ENCODE data around the gene DHCR7. TPM values are rescaled to one million over a fixed set of nuclear protein-coding genes. Genes with fewer than 3 reads are reported as not detected.

Gene DHCR7
- total RNA-seq, 1 donor from 2014 or later = 145 TPM

GRCh38 chr11:71491531-71491930 is 43.3 kb upstream of the DHCR7 start:
- H3K27ac Mint-ChIP-seq (ENCODE audit: unreplicated experiment) = no peak overlapping the region
- TF ChIP-seq CTCF (IDR thresholded peaks at IDR 0.05; ENCODE audit: partially characterized antibody, unreplicated experiment) = no peak
- no peak for DNase-seq

GRCh38 chr11:71490731-71491390 is 42.7 kb upstream of the DHCR7 start:
- TF ChIP-seq CTCF (IDR thresholded peaks at IDR 0.05; ENCODE audit: partially characterized antibody, unreplicated experiment) = no peak
- Mint-ChIP-seq H3K4me1 (ENCODE audit: low read depth, unreplicated experiment) (peaks cover 3% of the 10 kb centered on the region), H3K27ac (ENCODE audit: unreplicated experiment) (no peak overlapping the region), H3K27me3 (ENCODE audit: unreplicated experiment) (peaks cover 2% of the 10 kb centered on the region), H3K9me3 (ENCODE audit: unreplicated experiment) (peaks cover 8% of the 10 kb centered on the region), H3K4me3 (ENCODE audit: unreplicated experiment) (no peak overlapping the region), H3K36me3 (ENCODE audit: unreplicated experiment) (peaks cover 22% of the 10 kb centered on the region)
- no peak for DNase-seq

More at GRCh38 chr11:71491531-71491930, 43.3 kb upstream of the DHCR7 start:
- Mint-ChIP-seq H3K27me3 (ENCODE audit: unreplicated experiment) (peaks cover 2% of the 10 kb centered on the region), H3K36me3 (ENCODE audit: unreplicated experiment) (peaks cover 18% of the 10 kb centered on the region), H3K4me1 (ENCODE audit: low read depth, unreplicated experiment) (peaks cover 3% of the 10 kb centered on the region), H3K4me3 (ENCODE audit: unreplicated experiment) (no peak overlapping the region), H3K9me3 (ENCODE audit: unreplicated experiment) (peaks cover 8% of the 10 kb centered on the region)

GRCh38 chr11:71490044-71490730 is 42.0 kb upstream of the DHCR7 start:
- Mint-ChIP-seq H3K27me3 (ENCODE audit: unreplicated experiment) (peaks cover 2% of the 10 kb centered on the region), H3K27ac (ENCODE audit: unreplicated experiment) (no peak overlapping the region), H3K4me3 (ENCODE audit: unreplicated experiment) (no peak overlapping the region), H3K9me3 (ENCODE audit: unreplicated experiment) (peaks cover 8% of the 10 kb centered on the region), H3K36me3 (ENCODE audit: unreplicated experiment) (peaks cover 24% of the 10 kb centered on the region), H3K4me1 (ENCODE audit: low read depth, unreplicated experiment) (peaks cover 3% of the 10 kb centered on the region)
- DNase-seq = no peak
- no peak for TF ChIP-seq CTCF (IDR thresholded peaks at IDR 0.05; ENCODE audit: partially characterized antibody, unreplicated experiment)

- Mint-ChIP-seq H3K9me3 (ENCODE audit: unreplicated experiment) (peaks cover 6% of the 10 kb centered on the region), H3K4me3 (ENCODE audit: unreplicated experiment) (no peak overlapping the region), H3K36me3 (ENCODE audit: unreplicated experiment) (peaks cover 24% of the 10 kb centered on the region), H3K27me3 (ENCODE audit: unreplicated experiment) (peaks cover 5% of the 10 kb centered on the region), H3K4me1 (ENCODE audit: low read depth, unreplicated experiment) (peaks cover 3% of the 10 kb centered on the region), H3K27ac (ENCODE audit: unreplicated experiment) (no peak overlapping the region)
- DNase-seq = no peak
- TF ChIP-seq CTCF (IDR thresholded peaks at IDR 0.05; ENCODE audit: partially characterized antibody, unreplicated experiment) = no peak
Observed at GRCh38 chr11:71489311-71490043, 41.3 kb upstream of the DHCR7 start.

Data from glutamatergic neuron (in vitro differentiated cells).